Measurements from ENCODE around the gene RGS21. TPM values are rescaled to one million over a fixed set of nuclear protein-coding genes. Genes with fewer than 3 reads are reported as not detected.

Gene RGS21
- total RNA-seq, 1 experiment from 2014 or later: not detected

DNA sequence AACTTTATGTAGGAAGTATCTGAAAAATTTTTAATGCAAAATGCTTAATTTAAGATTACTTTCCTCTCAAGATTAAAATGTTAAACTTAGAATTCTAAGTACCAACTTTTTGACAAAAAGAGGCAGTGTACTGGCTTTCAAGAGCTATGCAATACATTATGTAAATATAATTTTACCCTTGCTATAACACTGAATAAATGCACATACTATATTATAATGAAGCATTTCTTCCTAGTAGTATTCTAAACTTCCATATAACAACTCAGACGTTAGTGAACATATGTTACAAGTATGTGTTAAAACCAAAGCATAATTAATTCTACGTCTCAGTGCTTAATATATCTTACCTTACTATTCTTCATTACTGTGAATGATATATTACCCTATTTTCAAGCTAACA is 58.5 kb downstream of the RGS21 start:
- H3K79me2 ChIP-seq (ENCODE audit: low read length): no peaks in the 10 kb centered on the region
- POLR2A ChIA-PET (ENCODE audit: unreplicated experiment): no interaction called here
- no peaks in the 10 kb centered on the region for H3F3A ChIP-seq (ENCODE audit: low read length, unreplicated experiment)
- ATAC-seq (no peak), DNase-seq (no peak)
- no peaks in the 10 kb centered on the region for H4K20me1 ChIP-seq (ENCODE audit: low read length)
- no peaks in the 10 kb centered on the region for H3K9me3 ChIP-seq (ENCODE audit: low read length)
- intact Hi-C loops (cut with micrococcal nuclease): no loop called here
- no peaks in the 10 kb centered on the region for H3K36me3 ChIP-seq (ENCODE audit: low read depth, low read length)
- no TSS peak for BruUV-seq (replicated peaks)
- no peak overlapping the region for H3K9ac ChIP-seq (ENCODE audit: low read length)
- H3K27me3 ChIP-seq (ENCODE audit: low read length): no peaks in the 10 kb centered on the region
- no peaks in the 10 kb centered on the region for H3K9me2 ChIP-seq (replicated peaks; ENCODE audit: low read length)
- no peak overlapping the region for H2AFZ ChIP-seq (ENCODE audit: low read length)
- no peaks in the 10 kb centered on the region for H3K4me1 ChIP-seq (ENCODE audit: insufficient read depth, low read length)
- TF ChIP-seq, protein P1, sequence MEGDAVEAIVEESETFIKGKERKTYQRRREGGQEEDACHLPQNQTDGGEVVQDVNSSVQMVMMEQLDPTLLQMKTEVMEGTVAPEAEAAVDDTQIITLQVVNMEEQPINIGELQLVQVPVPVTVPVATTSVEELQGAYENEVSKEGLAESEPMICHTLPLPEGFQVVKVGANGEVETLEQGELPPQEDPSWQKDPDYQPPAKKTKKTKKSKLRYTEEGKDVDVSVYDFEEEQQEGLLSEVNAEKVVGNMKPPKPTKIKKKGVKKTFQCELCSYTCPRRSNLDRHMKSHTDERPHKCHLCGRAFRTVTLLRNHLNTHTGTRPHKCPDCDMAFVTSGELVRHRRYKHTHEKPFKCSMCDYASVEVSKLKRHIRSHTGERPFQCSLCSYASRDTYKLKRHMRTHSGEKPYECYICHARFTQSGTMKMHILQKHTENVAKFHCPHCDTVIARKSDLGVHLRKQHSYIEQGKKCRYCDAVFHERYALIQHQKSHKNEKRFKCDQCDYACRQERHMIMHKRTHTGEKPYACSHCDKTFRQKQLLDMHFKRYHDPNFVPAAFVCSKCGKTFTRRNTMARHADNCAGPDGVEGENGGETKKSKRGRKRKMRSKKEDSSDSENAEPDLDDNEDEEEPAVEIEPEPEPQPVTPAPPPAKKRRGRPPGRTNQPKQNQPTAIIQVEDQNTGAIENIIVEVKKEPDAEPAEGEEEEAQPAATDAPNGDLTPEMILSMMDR (conservative IDR thresholded peaks at IDR 0.05; ENCODE audit: low read depth, low read length): no peak
- TF ChIP-seq EZH2 (IDR thresholded peaks at IDR 0.05; ENCODE audit: low read length, unreplicated experiment): no peak
- TF ChIP-seq EZH2phosphoT487 (IDR thresholded peaks at IDR 0.05; ENCODE audit: borderline replicate concordance, low read length): no peak
- H3K4me2 ChIP-seq (ENCODE audit: low read length): no peak overlapping the region
- CTCF ChIA-PET: no interaction called here
- no peak overlapping the region for H3K27ac ChIP-seq (ENCODE audit: low read length)
- H3K4me3 ChIP-seq (ENCODE audit: low read length): no peak overlapping the region

DNA sequence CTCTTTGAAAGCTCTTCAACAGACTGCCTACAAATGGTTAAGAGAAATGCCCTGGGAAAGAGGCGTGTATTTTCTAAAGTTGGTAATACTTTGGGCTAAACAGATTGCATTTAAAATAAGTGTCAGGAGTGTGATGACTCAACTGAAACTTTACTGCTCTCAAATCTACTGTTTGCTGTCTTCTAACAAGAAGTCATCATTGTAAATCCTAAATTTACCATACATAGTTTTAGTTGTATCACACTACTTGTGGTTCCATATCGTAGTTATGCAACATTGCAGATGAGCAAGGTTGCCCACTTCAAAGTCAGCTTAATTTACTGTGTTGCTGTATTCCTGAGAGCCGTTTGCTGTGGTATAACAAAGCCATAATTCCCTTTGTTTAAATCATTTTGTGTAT is 59.6 kb downstream of the RGS21 start:
- no peak overlapping the region for H3K4me2 ChIP-seq (ENCODE audit: low read length)
- no TSS peak for BruUV-seq (replicated peaks)
- POLR2A ChIA-PET (ENCODE audit: unreplicated experiment): no interaction called here
- no peaks in the 10 kb centered on the region for H3K9me3 ChIP-seq (ENCODE audit: low read length)
- TF ChIP-seq EZH2 (IDR thresholded peaks at IDR 0.05; ENCODE audit: low read length, unreplicated experiment): no peak
- no peak for TF ChIP-seq EZH2phosphoT487 (IDR thresholded peaks at IDR 0.05; ENCODE audit: borderline replicate concordance, low read length)
- DNase-seq (no peak), ATAC-seq (no peak)
- no peaks in the 10 kb centered on the region for H3K9me2 ChIP-seq (replicated peaks; ENCODE audit: low read length)
- no peaks in the 10 kb centered on the region for H3K4me1 ChIP-seq (ENCODE audit: insufficient read depth, low read length)
- no peaks in the 10 kb centered on the region for H4K20me1 ChIP-seq (ENCODE audit: low read length)
- H3K4me3 ChIP-seq (ENCODE audit: low read length): no peak overlapping the region
- no peak overlapping the region for H3K9ac ChIP-seq (ENCODE audit: low read length)
- H3K36me3 ChIP-seq (ENCODE audit: low read depth, low read length): no peaks in the 10 kb centered on the region
- no peaks in the 10 kb centered on the region for H3K79me2 ChIP-seq (ENCODE audit: low read length)
- CTCF ChIA-PET: no interaction called here
- H3K27me3 ChIP-seq (ENCODE audit: low read length): no peaks in the 10 kb centered on the region
- H3F3A ChIP-seq (ENCODE audit: low read length, unreplicated experiment): no peaks in the 10 kb centered on the region
- H2AFZ ChIP-seq (ENCODE audit: low read length): no peak overlapping the region
- intact Hi-C loops (cut with micrococcal nuclease): no loop called here
- no peak overlapping the region for H3K27ac ChIP-seq (ENCODE audit: low read length)

DNA sequence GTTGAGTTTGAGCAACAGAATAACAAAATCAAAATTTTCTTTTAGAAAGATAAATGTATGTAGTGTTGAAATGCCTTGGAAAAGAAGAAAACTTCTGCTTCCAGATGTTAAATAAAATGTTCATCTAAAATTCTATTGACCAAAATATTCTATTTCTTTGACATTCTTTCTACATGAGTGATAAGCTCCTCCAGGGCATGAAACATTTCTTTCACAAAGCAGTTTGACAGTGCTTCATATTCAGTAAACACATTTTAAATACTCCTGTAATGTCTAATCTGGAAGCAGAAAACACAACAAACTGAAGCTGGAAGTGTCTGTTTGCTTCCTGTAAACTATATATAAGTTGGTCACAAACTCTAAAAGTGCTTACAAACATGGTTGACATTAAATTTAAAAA is 61.5 kb downstream of the RGS21 start:
- no peak overlapping the region for H3K9ac ChIP-seq (ENCODE audit: low read length)
- no peaks in the 10 kb centered on the region for H3K9me3 ChIP-seq (ENCODE audit: low read length)
- no peak overlapping the region for H3K4me3 ChIP-seq (ENCODE audit: low read length)
- no peak overlapping the region for H3K27ac ChIP-seq (ENCODE audit: low read length)
- BruUV-seq (replicated peaks): no TSS peak
- no peak overlapping the region for H2AFZ ChIP-seq (ENCODE audit: low read length)
- H4K20me1 ChIP-seq (ENCODE audit: low read length): no peaks in the 10 kb centered on the region
- H3F3A ChIP-seq (ENCODE audit: low read length, unreplicated experiment): no peaks in the 10 kb centered on the region
- intact Hi-C loops (cut with micrococcal nuclease): no loop called here
- H3K79me2 ChIP-seq (ENCODE audit: low read length): no peaks in the 10 kb centered on the region
- H3K36me3 ChIP-seq (ENCODE audit: low read depth, low read length): no peaks in the 10 kb centered on the region
- TF ChIP-seq EZH2phosphoT487 (IDR thresholded peaks at IDR 0.05; ENCODE audit: borderline replicate concordance, low read length) (no peak), EZH2 (IDR thresholded peaks at IDR 0.05; ENCODE audit: low read length, unreplicated experiment) (no peak)
- TF ChIP-seq, protein P1 (conservative IDR thresholded peaks at IDR 0.05; ENCODE audit: low read depth, low read length): no peak
- ATAC-seq: no peak
- ChIA-PET CTCF (no interaction called here), POLR2A (ENCODE audit: unreplicated experiment) (interaction anchor here (0.6 kb wide), 1 partner anchor 857 kb away, joined by 3 read pairs; no protein-coding TSS in a partner anchor)
- DNase-seq: no peak
- no peaks in the 10 kb centered on the region for H3K9me2 ChIP-seq (replicated peaks; ENCODE audit: low read length)
- no peaks in the 10 kb centered on the region for H3K27me3 ChIP-seq (ENCODE audit: low read length)
- no peaks in the 10 kb centered on the region for H3K4me1 ChIP-seq (ENCODE audit: insufficient read depth, low read length)
- H3K4me2 ChIP-seq (ENCODE audit: low read length): no peak overlapping the region
